Body of pancreas (tissue), 4 donors: ENCODE measurements around the gene AQP5.

Experiments used
- POLR2A ChIP-seq, 3 donors: fragments of 450-650 bp; IDR thresholded peaks; one replicate each; pipeline ENCODE4 v1.6.1; 2016; ENCODE audit warnings: antibody characterized with exemption in 3 of 3, mild to moderate bottlenecking in 2 of 3
- TF ChIP-seq, protein P1 (sequence below), 7 experiments: fragments of 450-650 bp in 4 of 7; fragments of 200-600 bp in 3 of 7; sonication (generic) in 3 of 7; IDR thresholded peaks; one replicate each; pipeline ENCODE4 v1.5.1; 2016 to 2019; ENCODE audit warnings: antibody characterized with exemption in 7 of 7

DNA sequence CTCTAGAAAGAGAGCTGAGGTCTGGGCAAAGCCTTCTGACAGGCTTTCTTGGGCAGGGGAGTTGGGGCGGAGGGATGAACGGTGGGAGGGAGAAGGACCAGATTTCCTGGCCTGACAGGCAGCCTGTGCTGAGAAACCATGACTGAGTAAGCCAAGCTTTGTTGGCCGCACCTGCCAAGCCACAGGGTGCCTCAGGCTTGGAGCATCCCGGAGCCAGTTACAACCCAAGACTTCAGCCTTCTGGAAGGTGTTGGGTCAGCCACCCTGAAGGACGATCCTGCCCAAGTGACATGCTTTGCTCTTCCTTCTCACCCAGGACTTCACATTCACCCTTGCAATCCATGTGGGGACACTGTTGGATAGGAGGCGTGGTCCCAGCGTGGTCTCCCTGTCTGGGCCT is 32.1 kb upstream of the AQP5 start:
- TF ChIP-seq, protein P1, sequence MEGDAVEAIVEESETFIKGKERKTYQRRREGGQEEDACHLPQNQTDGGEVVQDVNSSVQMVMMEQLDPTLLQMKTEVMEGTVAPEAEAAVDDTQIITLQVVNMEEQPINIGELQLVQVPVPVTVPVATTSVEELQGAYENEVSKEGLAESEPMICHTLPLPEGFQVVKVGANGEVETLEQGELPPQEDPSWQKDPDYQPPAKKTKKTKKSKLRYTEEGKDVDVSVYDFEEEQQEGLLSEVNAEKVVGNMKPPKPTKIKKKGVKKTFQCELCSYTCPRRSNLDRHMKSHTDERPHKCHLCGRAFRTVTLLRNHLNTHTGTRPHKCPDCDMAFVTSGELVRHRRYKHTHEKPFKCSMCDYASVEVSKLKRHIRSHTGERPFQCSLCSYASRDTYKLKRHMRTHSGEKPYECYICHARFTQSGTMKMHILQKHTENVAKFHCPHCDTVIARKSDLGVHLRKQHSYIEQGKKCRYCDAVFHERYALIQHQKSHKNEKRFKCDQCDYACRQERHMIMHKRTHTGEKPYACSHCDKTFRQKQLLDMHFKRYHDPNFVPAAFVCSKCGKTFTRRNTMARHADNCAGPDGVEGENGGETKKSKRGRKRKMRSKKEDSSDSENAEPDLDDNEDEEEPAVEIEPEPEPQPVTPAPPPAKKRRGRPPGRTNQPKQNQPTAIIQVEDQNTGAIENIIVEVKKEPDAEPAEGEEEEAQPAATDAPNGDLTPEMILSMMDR (IDR thresholded peaks at IDR 0.05) = no peak
- TF ChIP-seq POLR2A (IDR thresholded peaks at IDR 0.05) = no peak
